Breast epithelium (tissue), 4 donors: ENCODE results near the gene C1QTNF1. TPM values are rescaled to one million over a fixed set of nuclear protein-coding genes. Genes with fewer than 3 reads are reported as not detected.

ENCODE experiments used
- DNase-seq, 2 donors: peaks; one replicate each; pipeline ENCODE4 v3.0.0-alpha.2; 2019; ENCODE audit warnings: low spot score in 2 of 2
- H3K27ac ChIP-seq, 2 donors: fragments of 200-600 bp; sonication (generic) in 1 of 2; one replicate each; pipeline ENCODE4 v1.5.1; 2016 to 2019; ENCODE audit warnings: mild to moderate bottlenecking in 1 of 2
- H3K27me3 ChIP-seq, 2 donors: fragments of 200-600 bp; sonication (generic) in 1 of 2; one replicate each; pipeline versions ENCODE4 v1.5.1 to v1.6.0; 2017 to 2019; ENCODE audit warnings: control low read depth in 1 of 2, mild to moderate bottlenecking in 1 of 2
- H3K36me3 ChIP-seq: fragments of 200-600 bp; one replicate; pipeline ENCODE4 v1.5.1; 2019
- H3K4me1 ChIP-seq, 2 donors: fragments of 200-600 bp; sonication (generic); one replicate each; pipeline ENCODE4 v1.5.1; 2016 to 2019; ENCODE audit warnings: control low read depth in 1 of 2
- H3K4me3 ChIP-seq, 3 donors: fragments of 200-600 bp; sonication (generic); 1 replicate in 2 of 3; 2 replicates in 1 of 3; pipeline ENCODE4 v1.5.1; 2016 to 2019; ENCODE audit warnings: mild to moderate bottlenecking in 3 of 3, moderate library complexity in 2 of 3
- H3K9me3 ChIP-seq, 2 donors: fragments of 200-600 bp; sonication (generic) in 1 of 2; one replicate each; pipeline ENCODE4 v1.5.1; 2016 to 2019; ENCODE audit warnings: control low read depth in 1 of 2
- CTCF ChIP-seq, 3 donors: fragments of 450-650 bp; IDR thresholded peaks; one replicate each; pipeline ENCODE4 v1.5.1; 2016 to 2017; ENCODE audit warnings: antibody characterized with exemption in 3 of 3, mild to moderate bottlenecking in 3 of 3, moderate library complexity in 3 of 3
- POLR2A ChIP-seq: fragments of 450-650 bp; IDR thresholded peaks from one replicate; pipeline ENCODE4 v1.6.1; 2016; ENCODE audit warnings: antibody characterized with exemption, mild to moderate bottlenecking, moderate library complexity
- POLR2AphosphoS5 ChIP-seq, 3 donors: sonication (generic); formaldehyde crosslinking; IDR thresholded peaks; one replicate each; pipeline ENCODE4 v1.6.1; 2017; ENCODE audit warnings: antibody characterized with exemption in 3 of 3
- intact Hi-C: fragments of 100-400 bp; cut with DNase I; formaldehyde crosslinking; loops from one replicate; pipeline ENCODE4 v1.15.1; 2023; ENCODE audit warnings: low total_unique reads
- total RNA-seq, 3 donors: library from RNA; depleted of rRNA; stranded (reverse); fragments of >200 nt; gene quantifications; one replicate each; pipeline ENCODE4 v1.1.0, GENCODE V29; 2016

The C1QTNF1 gene
- total RNA-seq, 3 donors from 2014 or later, result 54.0 to 326 (median 61.9) TPM

DNA sequence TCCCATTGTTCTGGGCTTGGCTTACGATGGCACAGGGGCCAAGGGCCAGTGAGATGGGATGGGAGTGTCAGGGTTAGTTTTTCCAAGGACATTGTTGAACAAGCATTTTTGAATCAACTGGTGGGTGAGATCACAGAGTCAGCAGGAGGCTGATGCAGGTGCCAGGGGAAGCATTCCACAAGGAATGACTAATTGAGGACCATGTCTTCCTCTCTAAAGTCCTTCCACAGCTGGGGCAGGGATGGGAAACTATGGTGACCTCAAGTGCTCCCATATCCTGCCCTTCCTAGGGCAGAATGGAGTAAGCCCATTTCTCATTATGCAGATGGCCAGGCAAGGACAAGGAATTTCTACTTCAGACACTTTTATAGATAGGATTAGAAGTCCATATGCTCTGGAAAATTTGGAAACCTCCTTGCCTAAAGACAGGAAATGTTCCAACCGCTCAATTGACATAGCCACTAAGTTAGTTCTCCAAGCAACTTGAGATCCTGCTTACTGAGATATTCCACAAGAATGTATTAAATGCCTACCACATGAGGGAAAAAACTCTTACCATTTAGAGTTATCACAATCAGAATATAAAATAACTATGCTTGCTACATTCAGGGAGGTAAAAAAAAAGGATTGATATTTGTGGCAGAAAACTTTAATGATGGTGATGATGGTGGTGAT is 29.4 kb downstream of the C1QTNF1 start:
- DNase-seq, result no peak
- Histone ChIP-seq H3K4me1 (no peaks in the 10 kb centered on the region), H3K27me3 (no peaks in the 10 kb centered on the region), H3K9me3 (peaks cover 8% of the 10 kb centered on the region in 2 donors), H3K27ac (no peak overlapping the region), H3K36me3 (no peaks in the 10 kb centered on the region), H3K4me3 (no peak overlapping the region)
- TF ChIP-seq POLR2A (no peak), POLR2AphosphoS5 (IDR thresholded peaks at IDR 0.05) (no peak), CTCF (IDR thresholded peaks at IDR 0.05) (no peak)
- intact Hi-C loops, result no loop called here

GRCh38 chr17:79054200-79054960 is 30.4 kb downstream of the C1QTNF1 start:
- Histone ChIP-seq H3K4me3 (no peak overlapping the region), H3K27me3 (no peaks in the 10 kb centered on the region), H3K9me3 (peaks cover 8% of the 10 kb centered on the region in 2 donors), H3K27ac (peak overlapping the region in 1 of 2 donors; percentile 38), H3K36me3 (no peaks in the 10 kb centered on the region), H3K4me1 (no peaks in the 10 kb centered on the region)
- DNase-seq, result no peak
- TF ChIP-seq POLR2AphosphoS5 (IDR thresholded peaks at IDR 0.05) (no peak), CTCF (IDR thresholded peaks at IDR 0.05) (no peak), POLR2A (no peak)
- intact Hi-C loops, result no loop called here

GRCh38 chr17:79055197-79055596 is 31.2 kb downstream of the C1QTNF1 start:
- no peak overlapping the region for H3K27ac ChIP-seq
- no peaks in the 10 kb centered on the region for H3K27me3 ChIP-seq
- DNase-seq, result no peak
- no peaks in the 10 kb centered on the region for H3K4me1 ChIP-seq
- intact Hi-C loops, result no loop called here
- TF ChIP-seq POLR2A (no peak), CTCF (IDR thresholded peaks at IDR 0.05) (no peak), POLR2AphosphoS5 (IDR thresholded peaks at IDR 0.05) (no peak)
- no peak overlapping the region for H3K4me3 ChIP-seq
- peaks cover 8% of the 10 kb centered on the region in 2 donors for H3K9me3 ChIP-seq
- no peaks in the 10 kb centered on the region for H3K36me3 ChIP-seq

DNA sequence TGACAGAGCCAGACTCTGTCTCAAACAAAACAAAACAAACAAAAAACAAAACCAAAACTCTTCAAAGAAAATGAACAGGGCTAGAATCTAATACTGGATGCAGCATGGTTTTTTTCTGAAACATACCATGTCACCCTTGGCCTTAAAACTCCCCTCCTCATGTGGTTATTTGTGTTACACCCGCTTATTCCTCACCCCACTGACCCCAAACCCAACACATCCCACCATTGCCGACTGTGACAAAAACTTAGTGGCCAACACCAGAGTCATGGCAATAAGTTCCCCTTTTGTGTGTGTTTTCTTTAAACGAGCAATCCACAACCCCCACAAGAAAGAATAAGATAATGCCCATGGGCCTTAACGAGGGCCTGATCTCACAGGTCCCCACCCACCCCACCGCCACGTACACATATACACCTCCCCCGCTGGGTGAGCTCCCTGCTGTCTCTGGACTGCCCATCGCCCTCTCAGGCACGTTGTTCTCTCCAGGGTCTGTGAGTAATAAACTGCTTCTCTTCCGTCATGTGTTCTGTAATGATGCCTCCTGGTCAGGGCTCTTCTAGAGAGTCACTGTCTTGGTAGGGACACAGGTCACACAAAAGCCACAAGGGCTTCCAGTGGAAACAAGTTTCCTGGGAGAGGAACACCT is 33.9 kb downstream of the C1QTNF1 start:
- DNase-seq, result no peak
- Histone ChIP-seq H3K4me3 (no peak overlapping the region), H3K27ac (no peak overlapping the region), H3K36me3 (no peaks in the 10 kb centered on the region), H3K9me3 (peaks cover 8% of the 10 kb centered on the region in 2 donors), H3K4me1 (no peaks in the 10 kb centered on the region), H3K27me3 (no peaks in the 10 kb centered on the region)
- intact Hi-C loops, result no loop called here
- no peak for TF ChIP-seq CTCF (IDR thresholded peaks at IDR 0.05)
- no peak for TF ChIP-seq POLR2A
- TF ChIP-seq POLR2AphosphoS5 (IDR thresholded peaks at IDR 0.05), result no peak

DNA sequence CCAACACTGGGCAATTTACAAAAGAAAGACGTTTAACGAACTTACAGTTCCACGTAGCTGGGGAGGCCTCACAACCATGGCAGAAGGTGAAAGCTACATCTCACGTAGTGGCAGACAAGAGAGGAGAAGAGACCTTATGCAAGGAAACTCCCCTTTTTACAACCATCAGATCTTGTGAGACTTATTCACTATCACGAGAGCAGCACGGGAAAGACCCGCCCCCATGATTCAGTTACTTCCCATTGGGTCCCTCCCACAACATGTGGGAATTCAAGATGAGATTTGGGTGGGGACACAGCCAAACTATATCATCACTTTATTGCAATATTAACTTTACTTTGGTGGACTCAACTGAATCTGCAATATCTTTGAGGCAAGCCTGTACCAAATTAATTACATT is 38.7 kb downstream of the C1QTNF1 start:
- Histone ChIP-seq H3K4me3 (no peak overlapping the region), H3K4me1 (no peaks in the 10 kb centered on the region), H3K27me3 (no peaks in the 10 kb centered on the region), H3K27ac (no peak overlapping the region), H3K9me3 (no peaks in the 10 kb centered on the region), H3K36me3 (no peaks in the 10 kb centered on the region)
- intact Hi-C loops, result no loop called here
- DNase-seq, result no peak
- TF ChIP-seq POLR2A, result no peak
- no peak for TF ChIP-seq CTCF (IDR thresholded peaks at IDR 0.05)
- TF ChIP-seq POLR2AphosphoS5 (IDR thresholded peaks at IDR 0.05), result no peak
